Panc1 (cell line): ENCODE results near the gene ITM2C. TPM values are rescaled to one million over a fixed set of nuclear protein-coding genes. Genes with fewer than 3 reads are reported as not detected.

Experiments
- ATAC-seq: fragments of 200-7000 bp; cut with Tn5 transposase; 2 replicates; pipeline ENCODE4 v1.9.1; 2020; ENCODE audit warnings: mild to moderate bottlenecking, moderate library complexity
- BruUV-seq: library from RNA; stranded (reverse); fragments of 400-500 nt; replicated peaks from 2 replicates; lab custom pipeline; 2021; lab: Mats Ljungman, UMichigan
- CTCF ChIA-PET: fragments of 300-600 bp; sonication (Branson Sonifier 250); formaldehyde crosslinking; loops from one replicate; lab custom pipeline; 2022; ENCODE audit warnings: antibody characterized with exemption; lab: Charles Lee
- POLR2A ChIA-PET: fragments of 300-600 bp; sonication (Branson Sonifier 250); formaldehyde crosslinking; loops from one replicate; lab custom pipeline; 2022; ENCODE audit warnings: antibody characterized with exemption; lab: Charles Lee
- DNase-seq: peaks from one replicate; pipeline ENCODE4 v3.0.0-alpha.2; 2010; ENCODE audit warnings: low read depth, low spot score
- H3K27ac ChIP-seq: 2 replicates; pipeline ENCODE4 v1.5.1; 2011; ENCODE audit warnings: mild to moderate bottlenecking, low read length, inconsistent platforms
- H3K27me3 ChIP-seq: fragments of 200-500 bp; sonication (Bioruptor generic); 2 replicates; pipeline ENCODE4 v1.6.0; 2014; ENCODE audit warnings: low read length, inconsistent platforms; ENCODE audit not compliant: control insufficient read depth, insufficient read depth
- H3K36me3 ChIP-seq: fragments of 200-500 bp; sonication (Bioruptor generic); 2 replicates; pipeline ENCODE4 v1.5.1; 2014; ENCODE audit warnings: inconsistent platforms, mild to moderate bottlenecking, low read length, moderate library complexity; ENCODE audit not compliant: control insufficient read depth, insufficient read depth
- H3K4me1 ChIP-seq: 2 replicates; pipeline ENCODE4 v1.5.1; 2011; ENCODE audit warnings: inconsistent platforms, mild to moderate bottlenecking, low read length, moderate library complexity; ENCODE audit not compliant: control insufficient read depth, insufficient read depth
- H3K4me3 ChIP-seq, 2 experiments: 2 replicates each; pipeline ENCODE4 v1.5.1; 2011 to 2012; ENCODE audit warnings: low read depth in 2 of 2, low read length in 2 of 2, mild to moderate bottlenecking in 2 of 2, inconsistent platforms in 1 of 2, moderate library complexity in 1 of 2
- H3K9me3 ChIP-seq: fragments of 200-500 bp; sonication (Bioruptor generic); 2 replicates; pipeline ENCODE4 v1.5.1; 2014; ENCODE audit warnings: low read depth, mild to moderate bottlenecking, inconsistent platforms, low read length, moderate library complexity; ENCODE audit not compliant: control insufficient read depth, insufficient read depth
- CTCF ChIP-seq: fragments of 450-650 bp; IDR thresholded peaks from 2 replicates; pipeline ENCODE4 v1.5.1; 2017; ENCODE audit warnings: mild to moderate bottlenecking
- POLR2AphosphoS5 ChIP-seq: IDR thresholded peaks from 2 replicates; pipeline ENCODE4 v1.6.1; 2012; ENCODE audit warnings: mild to moderate bottlenecking, low read depth, low read length, moderate library complexity
- REST ChIP-seq, 2 experiments: IDR thresholded peaks; 2 replicates each; pipeline ENCODE4 v1.6.1; 2011 to 2012; ENCODE audit warnings: low read depth in 2 of 2, control low read depth in 1 of 2, low read length in 1 of 2, mild to moderate bottlenecking in 1 of 2, moderate library complexity in 1 of 2; ENCODE audit not compliant: insufficient read depth in 1 of 2
- SIN3A ChIP-seq: IDR thresholded peaks from 2 replicates; pipeline ENCODE4 v1.6.1; 2012; ENCODE audit warnings: low read depth, mild to moderate bottlenecking, low read length, moderate library complexity, borderline replicate concordance; ENCODE audit not compliant: insufficient read depth
- TCF7L2 ChIP-seq: IDR thresholded peaks from 2 replicates; pipeline ENCODE4 v1.6.1; 2011; ENCODE audit warnings: mild to moderate bottlenecking, low read depth, low read length, inconsistent platforms
- in situ Hi-C: cut with HindIII; loops from 2 replicates; pipeline ENCODE4 v1.10.0; 2016; ENCODE audit warnings: low sequenced_read_pairs, low pct_unique_long_range_greater_than_20kb
- intact Hi-C: fragments of 100-400 bp; cut with micrococcal nuclease; formaldehyde crosslinking; loops from one replicate; pipeline ENCODE4 v1.10.0; 2022; ENCODE audit not compliant: unreplicated experiment
- total RNA-seq: library from RNA; stranded (reverse); gene quantifications from one replicate; pipeline ENCODE4 v1.2.1, GENCODE V29; 2021; ENCODE audit not compliant: unreplicated experiment

ITM2C gene
- total RNA-seq, 1 experiment from 2014 or later: 114 TPM

GRCh38 chr2:230915319-230915718, 50.6 kb downstream of the ITM2C start:
- no peak for ATAC-seq
- no peak for DNase-seq
- Histone ChIP-seq H3K9me3 (no peaks in the 10 kb centered on the region), H3K27me3 (peaks cover 12% of the 10 kb centered on the region), H3K27ac (no peak overlapping the region), H3K4me3 (no peak overlapping the region), H3K36me3 (no peaks in the 10 kb centered on the region), H3K4me1 (no peaks in the 10 kb centered on the region)
- TF ChIP-seq POLR2AphosphoS5: no peak
- no peak for TF ChIP-seq SIN3A
- no peak for TF ChIP-seq TCF7L2
- TF ChIP-seq REST (IDR thresholded peaks at IDR 0.05; ENCODE audit: insufficient read depth in 1 of 2, low read depth in 2 of 2, low read length in 1 of 2): no peak
- TF ChIP-seq CTCF: no peak
- ChIA-PET POLR2A (no interaction called here), CTCF (interaction anchor here (1.0 kb wide), 1 partner anchor 30 kb away, joined by 3 read pairs; no protein-coding TSS in a partner anchor)
- intact Hi-C loops (loop anchor here (5.0 kb wide), 1 partner anchor 72 kb away; no protein-coding TSS in a partner anchor), in situ Hi-C loops (no loop called here)
- BruUV-seq: no TSS peak

GRCh38 chr2:230916218-230916617, 51.5 kb downstream of the ITM2C start:
- in situ Hi-C loops (no loop called here), intact Hi-C loops (loop anchor here (5.0 kb wide), 1 partner anchor 71 kb away; no protein-coding TSS in a partner anchor)
- ChIA-PET CTCF (no interaction called here), POLR2A (no interaction called here)
- Histone ChIP-seq H3K9me3 (no peaks in the 10 kb centered on the region), H3K4me3 (no peak overlapping the region), H3K36me3 (no peaks in the 10 kb centered on the region), H3K27me3 (peaks cover 12% of the 10 kb centered on the region), H3K4me1 (no peaks in the 10 kb centered on the region), H3K27ac (no peak overlapping the region)
- no peak for DNase-seq
- no peak for ATAC-seq
- no peak for TF ChIP-seq TCF7L2
- TF ChIP-seq POLR2AphosphoS5: no peak
- TF ChIP-seq SIN3A: no peak
- TF ChIP-seq REST (IDR thresholded peaks at IDR 0.05; ENCODE audit: insufficient read depth in 1 of 2, low read depth in 2 of 2, low read length in 1 of 2): no peak
- BruUV-seq: no TSS peak
